Suppressor macrophage (primary cell): ENCODE results near the gene NDUFAF7.
"Not testable (repeated sequence)": the region's sequence is repeated elsewhere in the genome, so short reads cannot be mapped to it uniquely, and the experiment has no call there.

Experiments
- DNase-seq, 4 experiments: peaks; one replicate each; pipeline ENCODE4 v3.0.0-alpha.2; 2020 to 2022

The NDUFAF7 gene

GRCh38 chr2:37283207-37283606 lies 51.7 kb downstream of the NDUFAF7 start:
- DNase-seq, result no peak

DNA sequence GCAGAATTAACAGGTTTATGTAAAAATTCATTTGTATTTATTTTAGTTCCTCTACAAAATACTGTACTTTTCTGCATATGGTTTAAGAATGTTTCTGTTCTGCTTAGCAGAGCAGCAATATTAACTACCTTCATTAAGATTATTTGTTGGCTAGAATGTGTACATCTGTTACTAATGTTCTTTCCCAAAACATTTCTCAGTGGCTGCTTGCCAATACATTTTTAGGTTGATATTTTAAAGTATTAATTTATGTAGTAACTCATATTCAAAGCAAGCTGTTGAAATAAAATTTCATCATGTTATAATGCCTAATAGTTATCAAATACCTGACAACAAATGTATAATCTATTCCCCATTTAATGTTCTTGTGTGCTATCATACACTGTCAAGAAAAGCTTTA lies 52.9 kb downstream of the NDUFAF7 start:
- DNase-seq, result no peak

- peak in 2 of 4 experiments; percentile 8 to 20 for DNase-seq
Observed at GRCh38 chr2:37287966-37288365, 56.5 kb downstream of the NDUFAF7 start.

DNA sequence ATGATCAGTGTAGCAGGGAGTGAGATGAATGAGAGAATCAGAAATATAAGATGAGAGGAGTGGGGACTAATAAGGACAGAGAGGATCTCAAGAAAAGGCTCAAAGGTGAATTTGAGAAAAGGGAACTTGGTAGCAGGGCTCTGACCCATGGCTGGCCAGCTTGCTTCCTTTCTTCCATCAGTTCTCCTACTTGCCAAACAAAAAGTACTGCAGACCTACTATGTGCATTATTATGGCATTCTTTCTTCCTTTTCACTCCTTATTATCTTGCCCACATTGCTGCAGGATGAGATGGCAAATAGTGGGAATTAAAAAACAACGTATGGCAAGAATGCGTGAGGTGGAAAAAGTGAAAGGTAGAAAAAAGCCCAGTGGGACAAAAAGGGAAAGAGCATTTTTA lies 60.2 kb downstream of the NDUFAF7 start:
- no peak for DNase-seq

GRCh38 chr2:37294858-37295257 lies 63.4 kb downstream of the NDUFAF7 start:
- DNase-seq, result not testable (repeated sequence)

DNA sequence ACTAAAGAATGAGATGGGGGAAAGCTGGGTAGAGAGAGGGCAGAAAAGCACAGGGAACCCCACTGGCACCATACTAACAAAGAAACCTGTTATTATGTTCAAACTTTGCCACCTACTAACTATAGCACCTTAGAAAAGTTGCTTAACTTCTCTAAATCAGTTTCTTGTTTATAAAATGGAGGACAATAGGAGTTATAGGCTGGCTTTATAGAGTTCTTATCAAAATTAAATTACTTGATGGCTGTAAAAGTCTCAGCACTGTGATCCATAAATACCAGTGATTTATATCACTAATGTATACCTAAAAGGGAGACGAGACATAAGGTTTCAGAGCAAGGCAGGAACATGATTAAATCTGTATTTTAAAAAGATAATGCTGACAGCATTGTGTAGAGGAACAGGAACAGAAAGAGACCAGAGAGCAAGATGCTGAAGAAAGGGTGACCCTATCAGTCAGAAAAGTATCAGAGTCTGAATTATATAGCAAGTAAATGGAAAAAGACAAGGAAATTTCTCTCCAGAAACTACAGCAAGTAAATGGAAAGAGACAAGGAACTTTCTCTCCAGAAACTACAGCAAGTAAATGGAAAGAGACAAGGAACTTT lies 64.1 kb downstream of the NDUFAF7 start:
- no peak for DNase-seq

GRCh38 chr2:37297632-37298031 lies 66.2 kb downstream of the NDUFAF7 start:
- DNase-seq, result no peak
